ENCODE results near the gene FOXA2. TPM values are rescaled to one million over a fixed set of nuclear protein-coding genes. Genes with fewer than 3 reads are reported as not detected.

The FOXA2 gene
- total RNA-seq, 1 experiment from 2014 or later = not detected

- no peak for DNase-seq (ENCODE audit: low read depth)
Measured at GRCh38 chr20:22583773-22584521, 425 bp downstream of the FOXA2 start.

GRCh38 chr20:22582964-22583772 lies 1.2 kb downstream of the FOXA2 start:
- no peak for DNase-seq (ENCODE audit: low read depth)

- no peak for DNase-seq (ENCODE audit: low read depth)
Measured at GRCh38 chr20:22582386-22582963, 1.9 kb downstream of the FOXA2 start.

- DNase-seq (ENCODE audit: low read depth) = no peak
Measured at GRCh38 chr20:22581437-22582385, 2.7 kb downstream of the FOXA2 start.

- no peak for DNase-seq (ENCODE audit: low read depth)
Measured at GRCh38 chr20:22579711-22580697, 4.4 kb downstream of the FOXA2 start.

- DNase-seq (ENCODE audit: low read depth) = no peak
Measured at GRCh38 chr20:22579119-22579427, 5.3 kb downstream of the FOXA2 start.

- no peak for DNase-seq (ENCODE audit: low read depth)
Measured at GRCh38 chr20:22578221-22579118, 5.9 kb downstream of the FOXA2 start.

GRCh38 chr20:22577515-22578220 lies 6.7 kb downstream of the FOXA2 start:
- no peak for DNase-seq (ENCODE audit: low read depth)

GRCh38 chr20:22576733-22577514 lies 7.4 kb downstream of the FOXA2 start:
- no peak for DNase-seq (ENCODE audit: low read depth)

GRCh38 chr20:22576273-22576672 lies 8.1 kb downstream of the FOXA2 start:
- no peak for DNase-seq (ENCODE audit: low read depth)

- no peak for DNase-seq (ENCODE audit: low read depth)
Measured at GRCh38 chr20:22575737-22576136, 8.6 kb downstream of the FOXA2 start.

GRCh38 chr20:22575087-22575721 lies 9.2 kb downstream of the FOXA2 start:
- no peak for DNase-seq (ENCODE audit: low read depth)

GRCh38 chr20:22574545-22575086 lies 9.8 kb downstream of the FOXA2 start:
- no peak for DNase-seq (ENCODE audit: low read depth)

- DNase-seq (ENCODE audit: low read depth) = no peak
Measured at GRCh38 chr20:22572491-22572890, 11.9 kb downstream of the FOXA2 start.

GRCh38 chr20:22572023-22572422 lies 12.3 kb downstream of the FOXA2 start:
- DNase-seq (ENCODE audit: low read depth) = no peak

GRCh38 chr20:22569353-22569752 lies 15.0 kb downstream of the FOXA2 start:
- DNase-seq (ENCODE audit: low read depth) = no peak

GRCh38 chr20:22568872-22569344 lies 15.5 kb downstream of the FOXA2 start:
- no peak for DNase-seq (ENCODE audit: low read depth)
